ENCODE results near the gene POLR3B.
A peak's percentile ranks its signal among the peaks of the same experiment; 100 is the strongest.
"Not testable (repeated sequence)": the region's sequence is repeated elsewhere in the genome, so short reads cannot be mapped to it uniquely, and the experiment has no call there.

The POLR3B gene

GRCh38 chr12:106342397-106343213 lies 14.9 kb upstream of the POLR3B start:
- DNase-seq (ENCODE audit: low read depth), result peak; percentile 69

DNA sequence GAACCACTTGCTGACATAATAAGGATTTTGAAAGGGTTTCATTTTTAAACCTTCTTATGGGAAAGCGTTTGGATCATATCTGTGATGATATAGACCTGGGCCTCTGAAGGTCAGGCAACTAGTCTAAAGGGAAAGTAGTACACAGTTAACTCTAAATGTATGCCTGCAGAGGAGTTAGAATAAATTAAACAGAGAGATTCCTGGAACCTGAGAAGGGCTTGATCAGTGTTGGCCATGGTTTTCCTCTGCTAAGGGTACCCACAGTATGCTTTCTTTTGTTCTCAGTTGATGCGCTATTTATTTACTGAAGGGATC lies 14.4 kb upstream of the POLR3B start:
- no peak for DNase-seq (ENCODE audit: low read depth)

DNA sequence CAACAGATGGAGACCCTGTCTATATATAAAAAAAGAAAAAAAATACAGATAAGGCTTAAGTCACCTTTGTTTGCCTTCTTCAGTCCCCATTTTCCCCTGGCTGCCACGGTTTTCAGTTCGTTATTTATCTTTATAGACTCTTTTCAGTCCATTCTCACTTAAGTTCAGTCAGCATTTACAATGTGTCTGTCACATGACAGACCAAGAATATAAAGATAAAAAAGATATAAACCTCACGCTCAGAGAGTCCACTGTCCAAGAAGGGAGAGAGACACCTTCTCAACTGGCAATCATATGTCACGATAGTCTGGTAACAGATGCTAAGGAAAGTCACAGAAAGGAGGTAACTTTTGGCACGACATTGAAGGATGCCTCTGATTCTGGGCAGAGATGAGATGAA lies 13.4 kb upstream of the POLR3B start:
- DNase-seq (ENCODE audit: low read depth), result no peak

DNA sequence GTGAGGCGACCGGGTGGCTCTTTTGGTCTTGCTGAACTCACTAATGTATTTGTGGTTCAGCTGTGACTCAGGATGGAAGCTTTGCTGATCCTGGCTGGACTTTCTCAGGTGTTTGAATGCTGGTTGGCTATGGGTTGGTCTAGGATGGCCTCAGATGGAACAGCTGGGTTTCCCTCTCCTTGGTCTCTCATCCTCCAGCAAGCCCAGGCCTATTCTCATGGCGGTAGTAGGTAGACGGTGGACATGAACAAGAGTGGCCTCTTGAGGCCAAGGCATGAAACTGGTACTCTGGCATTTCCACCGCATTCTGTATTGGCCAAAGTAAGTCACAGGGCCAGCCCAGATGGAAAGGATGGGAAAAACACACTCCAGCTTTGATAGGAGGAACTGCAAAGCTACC lies 11.8 kb upstream of the POLR3B start:
- DNase-seq (ENCODE audit: low read depth), result peak; percentile 70

- DNase-seq (ENCODE audit: low read depth), result no peak
Observed at GRCh38 chr12:106348411-106348810, 9.1 kb upstream of the POLR3B start.

DNA sequence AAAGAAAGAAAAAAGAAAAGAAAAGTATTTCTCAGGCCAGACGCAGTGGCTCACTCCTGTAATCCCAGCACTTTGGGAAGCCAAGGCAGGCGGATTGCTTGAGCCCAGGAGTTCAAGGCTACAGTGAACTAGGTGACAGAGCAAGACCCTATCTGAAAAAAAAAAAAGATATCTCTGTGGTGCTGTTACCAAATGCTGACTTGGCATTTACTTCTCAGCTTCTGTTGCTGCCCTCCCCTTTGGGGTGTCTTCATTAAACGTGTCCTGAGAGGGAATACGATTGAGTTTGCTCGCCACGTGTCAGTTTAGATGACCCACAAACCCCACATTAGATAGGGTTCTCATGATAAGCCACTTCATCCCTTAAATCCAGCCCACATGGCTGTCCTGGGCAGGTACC lies 4.4 kb upstream of the POLR3B start:
- no peak for DNase-seq (ENCODE audit: low read depth)

DNA sequence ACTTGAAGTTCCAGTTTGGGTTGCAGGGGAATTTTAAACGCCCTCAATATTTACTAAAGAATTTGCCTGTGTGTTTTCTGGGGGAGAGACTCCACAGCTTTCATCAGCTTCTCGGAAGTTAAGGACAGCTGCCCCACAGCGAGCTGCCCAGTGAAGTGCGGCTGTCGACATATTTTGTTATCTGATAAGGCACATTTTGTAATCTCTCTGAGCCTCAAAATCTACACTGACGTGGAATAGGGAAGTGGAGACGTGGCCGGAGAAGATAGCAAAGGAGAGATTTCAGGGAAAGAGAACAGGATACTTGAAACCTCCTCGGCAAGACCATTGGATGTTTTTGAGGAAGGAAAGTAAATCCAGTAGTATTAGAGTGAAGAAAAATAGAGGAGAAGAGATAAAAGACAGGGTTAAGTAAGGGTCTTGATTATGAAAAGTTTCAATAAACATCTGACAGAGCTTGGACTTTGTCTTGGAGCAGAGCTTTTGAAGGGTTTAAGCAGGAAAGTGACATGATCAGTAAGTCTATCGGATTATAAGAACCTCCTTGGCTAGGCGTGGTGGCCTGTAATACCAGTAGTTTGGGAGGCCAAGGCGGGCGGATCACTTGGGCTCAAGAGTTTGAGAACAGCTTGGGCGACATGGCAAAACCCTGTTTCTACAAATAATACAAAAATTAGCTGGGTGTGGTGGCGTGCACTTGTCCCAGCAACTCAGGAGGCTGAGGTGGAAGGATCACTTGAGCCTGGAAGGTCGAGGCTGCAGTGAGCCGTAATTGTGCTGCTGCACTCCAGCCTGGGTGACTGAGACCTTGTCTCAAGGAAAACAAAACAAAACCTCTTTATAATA lies 1.1 kb downstream of the POLR3B start:
- DNase-seq (ENCODE audit: low read depth), result peak; percentile 4

- DNase-seq (ENCODE audit: low read depth), result no peak
Observed at GRCh38 chr12:106359646-106360399, 2.3 kb downstream of the POLR3B start.

DNA sequence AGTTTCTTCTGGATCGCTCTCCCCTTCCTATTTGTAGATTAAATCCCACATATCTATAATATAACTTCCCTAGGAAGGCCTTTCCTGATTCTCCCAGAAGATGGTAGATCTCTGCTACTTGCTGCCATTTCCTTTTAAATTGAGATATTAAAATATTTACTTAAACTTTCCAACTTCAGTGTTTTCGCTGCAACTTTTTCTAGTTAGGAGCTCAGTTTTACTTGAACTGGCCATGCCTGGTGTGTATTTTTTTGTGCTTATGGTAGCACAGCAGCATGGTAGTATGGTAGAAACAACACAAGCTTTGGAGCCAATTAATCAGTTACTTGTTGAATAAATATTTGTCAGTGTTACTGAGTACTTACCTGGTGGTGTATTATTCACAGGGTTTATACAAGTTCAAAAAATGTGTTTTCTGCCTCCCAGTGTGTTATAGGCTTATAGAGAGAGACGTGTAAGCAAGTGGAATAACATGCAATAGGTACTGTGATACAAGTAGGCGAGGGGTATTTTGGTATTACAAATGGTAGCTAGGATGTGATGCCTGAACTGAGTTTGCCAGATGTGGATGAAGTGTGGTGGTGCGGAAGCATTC lies 2.9 kb downstream of the POLR3B start:
- no peak for DNase-seq (ENCODE audit: low read depth)

DNA sequence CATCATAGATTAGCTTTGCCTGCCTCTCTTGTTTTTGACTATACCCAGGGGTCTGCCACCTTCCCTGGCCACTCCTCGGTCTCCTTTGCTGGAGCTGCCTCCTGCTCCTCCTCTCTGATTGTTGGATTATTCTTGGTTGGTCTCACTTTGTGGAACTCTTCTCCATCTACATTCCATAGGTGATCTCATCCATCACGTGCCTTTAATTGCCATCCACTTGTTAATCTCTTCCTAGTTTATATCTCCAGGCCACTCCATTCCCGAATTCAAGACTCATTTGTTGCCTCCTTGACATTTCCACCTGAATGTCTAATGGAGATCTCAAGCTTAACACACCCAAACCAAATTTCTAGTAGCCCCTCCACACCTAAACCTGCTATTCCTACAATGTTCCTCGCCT lies 5.4 kb downstream of the POLR3B start:
- no peak for DNase-seq (ENCODE audit: low read depth)

DNA sequence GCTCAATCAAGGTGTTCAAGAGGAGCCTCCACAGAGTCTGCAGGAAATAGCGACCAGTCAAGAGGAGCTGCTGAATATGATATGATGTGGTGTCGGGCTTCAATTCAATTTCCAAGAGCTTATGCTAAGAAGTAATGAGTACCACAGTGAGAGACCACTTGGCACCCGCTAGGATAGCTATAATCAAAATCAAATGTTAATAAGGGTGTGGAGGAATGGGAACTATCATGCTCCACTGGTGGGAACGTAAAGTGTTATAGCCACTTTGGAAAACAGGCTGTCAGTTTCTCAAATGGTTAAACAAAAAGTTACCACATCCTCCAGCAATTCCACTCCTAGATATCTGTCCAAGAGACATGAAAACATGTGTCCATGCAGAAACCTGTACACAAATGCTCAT lies 6.7 kb downstream of the POLR3B start:
- no peak for DNase-seq (ENCODE audit: low read depth)

DNA sequence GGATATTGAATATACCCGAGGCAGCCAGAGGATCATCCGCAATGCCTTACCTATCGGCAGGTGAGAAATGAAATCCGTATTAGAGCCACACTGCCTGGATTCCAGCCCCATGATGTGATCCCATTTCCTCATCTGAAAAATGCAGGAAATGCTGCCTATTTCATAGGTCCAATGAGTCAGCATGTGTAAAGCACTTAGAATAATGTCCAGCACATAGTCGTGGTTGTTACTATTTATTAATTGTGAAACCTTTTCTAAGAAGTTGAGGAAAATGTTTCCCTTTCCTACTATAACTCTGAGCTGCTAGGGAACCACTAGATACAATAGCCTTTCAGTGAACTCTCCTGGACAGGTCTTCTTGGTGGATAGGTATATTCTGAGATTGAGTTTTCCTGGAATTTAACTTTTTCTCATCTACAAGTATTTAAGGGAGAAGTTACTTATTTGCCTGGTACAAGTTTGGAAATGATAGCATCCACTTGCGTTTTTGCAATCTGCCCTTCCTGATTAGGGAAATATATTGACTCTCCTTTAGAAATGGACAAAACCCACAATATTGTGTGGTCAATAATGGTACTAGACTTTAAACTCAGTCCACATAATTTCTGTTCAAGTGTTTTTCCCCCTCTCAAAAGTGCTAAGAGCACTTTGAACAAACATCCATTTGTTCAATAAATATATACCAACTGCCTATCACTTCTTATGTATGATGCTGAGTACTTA lies 12.2 kb downstream of the POLR3B start:
- peak; percentile 88 for DNase-seq (ENCODE audit: low read depth)

DNA sequence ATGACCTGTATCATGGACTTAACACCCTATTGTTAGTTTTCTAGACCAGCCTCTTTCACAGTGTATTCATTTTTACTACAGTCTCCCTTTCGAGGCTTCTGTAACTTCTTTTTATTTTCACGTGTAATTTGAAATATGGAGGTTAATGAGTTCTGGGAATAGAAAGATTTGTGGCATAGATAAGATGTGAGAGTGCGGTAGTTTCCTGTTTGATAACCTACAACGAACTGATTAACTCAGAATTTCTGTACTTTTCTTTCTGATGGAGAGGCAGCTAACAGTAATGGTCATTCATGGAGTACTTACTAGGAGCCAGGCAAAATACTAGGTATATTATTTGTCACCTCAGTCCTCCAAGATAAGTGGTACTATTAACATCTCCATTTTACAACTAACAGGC lies 21.2 kb downstream of the POLR3B start:
- DNase-seq (ENCODE audit: low read depth), result no peak

DNA sequence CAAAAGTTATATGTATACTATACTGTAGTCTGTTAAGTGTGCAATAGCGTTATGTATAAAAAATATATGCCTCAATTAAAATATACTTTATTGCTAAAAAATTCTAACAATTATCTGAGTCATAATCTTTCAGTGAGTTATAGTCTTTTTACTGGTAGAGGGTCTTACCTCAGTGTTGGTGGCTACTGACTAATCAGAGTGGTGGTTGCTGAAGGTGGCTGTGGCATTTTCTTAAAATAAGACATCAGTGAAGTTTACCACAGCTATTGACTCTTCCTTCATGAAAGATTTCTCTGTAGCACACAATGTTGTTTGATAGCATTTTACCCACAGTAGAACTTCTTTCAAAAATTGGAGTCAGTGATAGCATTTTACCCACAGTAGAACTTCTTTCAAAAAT lies 23.4 kb downstream of the POLR3B start:
- DNase-seq (ENCODE audit: low read depth), result peak; percentile 5

- not testable (repeated sequence) for DNase-seq (ENCODE audit: low read depth)
Observed at GRCh38 chr12:106381866-106382265, 24.3 kb downstream of the POLR3B start.

DNA sequence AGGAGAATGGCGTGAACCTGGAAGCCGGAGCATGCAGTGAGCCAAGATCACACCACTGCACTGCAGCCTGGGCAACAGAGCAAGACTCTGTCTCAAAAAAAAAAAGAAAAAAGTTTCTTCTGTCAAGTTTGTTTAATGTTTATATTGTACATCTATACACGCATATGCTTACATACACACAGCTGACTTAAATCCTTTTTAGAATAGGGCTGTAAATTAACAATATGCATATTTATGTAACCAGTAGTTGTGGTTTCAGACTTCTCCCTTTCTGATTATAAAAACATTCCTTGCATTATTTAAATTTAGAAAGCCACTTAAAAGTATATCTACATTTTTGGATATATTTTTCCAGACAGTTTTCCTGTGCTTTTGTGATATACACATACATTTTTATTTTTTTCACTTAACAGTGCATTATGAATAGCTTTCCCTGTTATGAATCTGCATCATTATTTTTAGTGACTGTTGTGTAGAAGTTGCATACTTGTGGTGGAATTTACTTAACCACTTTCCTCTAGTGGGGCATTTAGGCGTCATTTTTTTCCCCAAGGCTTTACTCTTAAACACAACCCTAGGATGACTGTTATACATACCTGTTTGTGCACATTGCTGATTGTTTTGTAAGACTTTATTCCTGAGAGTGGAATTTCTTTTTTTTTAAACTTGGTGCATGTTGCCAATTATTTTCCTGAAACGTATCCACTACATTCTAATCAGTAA lies 29.4 kb downstream of the POLR3B start:
- no peak for DNase-seq (ENCODE audit: low read depth)

DNA sequence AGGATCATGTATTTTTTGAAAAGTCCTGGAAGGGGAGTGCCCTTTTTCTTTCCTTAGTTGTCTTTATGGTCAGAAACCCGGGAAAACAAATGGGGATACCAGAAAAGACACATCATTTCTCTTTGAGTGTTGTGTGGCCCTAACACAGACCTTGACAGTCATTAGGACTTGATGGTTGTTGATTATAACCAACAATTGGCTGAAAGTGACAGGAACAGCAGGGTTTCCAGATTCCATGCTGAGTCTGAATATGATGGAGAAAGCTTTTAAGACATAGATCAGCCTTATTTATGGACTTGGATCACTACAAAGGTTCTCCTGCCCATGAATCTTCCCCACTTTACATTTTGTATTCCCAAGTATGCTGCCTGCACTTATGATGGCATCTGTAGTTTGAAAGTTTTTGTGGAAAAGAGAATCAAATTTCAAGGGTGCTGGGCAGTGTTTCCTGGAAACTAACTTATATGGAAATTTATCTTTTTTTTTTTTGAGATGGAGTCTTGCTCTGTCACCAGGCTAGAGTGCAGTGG lies 30.4 kb downstream of the POLR3B start:
- no peak for DNase-seq (ENCODE audit: low read depth)

- no peak for DNase-seq (ENCODE audit: low read depth)
Observed at GRCh38 chr12:106389151-106389550, 31.6 kb downstream of the POLR3B start.

- no peak for DNase-seq (ENCODE audit: low read depth)
Observed at GRCh38 chr12:106392759-106393158, 35.2 kb downstream of the POLR3B start.

DNA sequence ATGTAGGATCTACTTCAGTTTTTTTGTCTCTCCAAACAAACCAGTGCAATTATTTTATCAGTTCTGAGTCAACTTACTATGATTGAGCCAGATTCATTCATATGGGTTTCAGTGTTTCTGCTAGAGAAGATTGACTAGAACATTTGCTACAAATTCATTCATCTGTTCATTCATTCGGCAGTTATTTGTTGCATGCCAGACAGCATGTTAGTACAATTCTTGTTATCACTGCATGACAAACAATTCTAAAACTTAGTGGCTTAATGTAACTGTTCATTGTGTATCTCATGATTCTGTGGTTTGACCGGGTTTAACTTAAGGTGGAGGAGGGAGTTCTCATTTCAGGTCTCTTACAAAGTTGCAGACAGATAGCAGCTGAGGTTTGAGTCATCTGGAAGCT lies 52.3 kb downstream of the POLR3B start:
- no peak for DNase-seq (ENCODE audit: low read depth)

GRCh38 chr12:106412563-106412962 lies 55.0 kb downstream of the POLR3B start:
- no peak for DNase-seq (ENCODE audit: low read depth)

Measured in ELR (cell line).